H1 (cell line): ENCODE measurements around the gene IST1. TPM values are rescaled to one million over a fixed set of nuclear protein-coding genes. Genes with fewer than 3 reads are reported as not detected.
A peak's percentile ranks its signal among the peaks of the same experiment; 100 is the strongest.

ENCODE experiments used
- CHD7 ChIP-seq: fragments of 300-600 bp; sonication (generic); IDR thresholded peaks from 2 replicates; pipeline ENCODE4 v1.7.1; 2012; ENCODE audit warnings: low read length, moderate library complexity, mild to moderate bottlenecking, inconsistent platforms; ENCODE audit not compliant: insufficient replicate concordance
- CREB1 ChIP-seq: IDR thresholded peaks from 2 replicates; pipeline ENCODE4 v1.6.1; 2012; ENCODE audit warnings: inconsistent platforms
- GABPA ChIP-seq: IDR thresholded peaks from 2 replicates; pipeline ENCODE4 v1.6.1; 2011; ENCODE audit warnings: mild to moderate bottlenecking, low read length, moderate library complexity, borderline replicate concordance; ENCODE audit not compliant: insufficient read depth
- MAFK ChIP-seq: IDR thresholded peaks from 2 replicates; pipeline ENCODE4 v1.6.1; 2012; ENCODE audit warnings: low read depth, mild to moderate bottlenecking, improper control_type of control experiment, low read length
- RAD21 ChIP-seq, 2 experiments: IDR thresholded peaks in 1 of 2; conservative IDR thresholded peaks in 1 of 2; 2 replicates each; pipeline ENCODE4 v1.6.1; 2011; ENCODE audit warnings: low read depth in 2 of 2, low read length in 2 of 2, improper control_type of control experiment in 1 of 2, inconsistent platforms in 1 of 2, mild to moderate bottlenecking in 1 of 2, moderate library complexity in 1 of 2
- SP2 ChIP-seq: IDR thresholded peaks from 2 replicates; pipeline ENCODE4 v1.6.1; 2012; ENCODE audit warnings: mild to moderate bottlenecking, low read length, inconsistent platforms
- polyA plus RNA-seq, 7 experiments: library from polyadenylated mRNA; depleted of rRNA in 3 of 7; stranded (reverse) in 5 of 7; unstranded in 2 of 7; fragments of >200 nt in 5 of 7; fragments of 200-250 nt in 2 of 7; gene quantifications; 1 replicate in 5 of 7; 2 replicates in 1 of 7; 4 replicates in 1 of 7; pipeline versions ENCODE4 v1.2.1 to v1.2.3, GENCODE V29; 2011 to 2013; ENCODE audit warnings: missing spikeins in 2 of 7, mixed read lengths in 2 of 7
- total RNA-seq: library from RNA; stranded (reverse); fragmentation: NEBNext Ultra II Directional; extraction: Animal tissue kit (Norgen Biotek cat#: 25700); gene quantifications from 2 replicates; pipeline ENCODE4 v1.2.1, GENCODE V29; 2021
- TF ChIP-seq, protein P1 (sequence below), 3 experiments: IDR thresholded peaks; 1 replicate in 2 of 3; 2 replicates in 1 of 3; pipeline versions ENCODE4 v1.5.1 to v1.6.1; 2011; ENCODE audit warnings: low read length in 3 of 3, mild to moderate bottlenecking in 3 of 3, inconsistent platforms in 2 of 3, low read depth in 1 of 3, moderate library complexity in 1 of 3; ENCODE audit not compliant: insufficient read depth in 1 of 3; ENCODE audit errors: control extremely low read depth in 1 of 3

The IST1 gene
- total and polyA plus RNA-seq, 2 of the 8 experiments (the other 6 are each of a cell fraction or from before 2014, with no cell fraction given) = 190 to 248 TPM

GRCh38 chr16:71883849-71884638 lies 11.3 kb upstream of the IST1 start, which contains the start of gene ZNF821 (continued):
- TF ChIP-seq CHD7 (no peak), SP2 (no peak), CREB1 (no peak), MAFK (no peak), RAD21 (IDR thresholded peaks at IDR 0.05 in 1 of 2, conservative IDR thresholded peaks at IDR 0.05 in 1 of 2; ENCODE audit: low read depth in 2 of 2, low read length in 2 of 2) (peak in 1 of 2 experiments; percentile 41; a peak in 2 of 4 replicates), GABPA (no peak)
- TF ChIP-seq, protein P1, sequence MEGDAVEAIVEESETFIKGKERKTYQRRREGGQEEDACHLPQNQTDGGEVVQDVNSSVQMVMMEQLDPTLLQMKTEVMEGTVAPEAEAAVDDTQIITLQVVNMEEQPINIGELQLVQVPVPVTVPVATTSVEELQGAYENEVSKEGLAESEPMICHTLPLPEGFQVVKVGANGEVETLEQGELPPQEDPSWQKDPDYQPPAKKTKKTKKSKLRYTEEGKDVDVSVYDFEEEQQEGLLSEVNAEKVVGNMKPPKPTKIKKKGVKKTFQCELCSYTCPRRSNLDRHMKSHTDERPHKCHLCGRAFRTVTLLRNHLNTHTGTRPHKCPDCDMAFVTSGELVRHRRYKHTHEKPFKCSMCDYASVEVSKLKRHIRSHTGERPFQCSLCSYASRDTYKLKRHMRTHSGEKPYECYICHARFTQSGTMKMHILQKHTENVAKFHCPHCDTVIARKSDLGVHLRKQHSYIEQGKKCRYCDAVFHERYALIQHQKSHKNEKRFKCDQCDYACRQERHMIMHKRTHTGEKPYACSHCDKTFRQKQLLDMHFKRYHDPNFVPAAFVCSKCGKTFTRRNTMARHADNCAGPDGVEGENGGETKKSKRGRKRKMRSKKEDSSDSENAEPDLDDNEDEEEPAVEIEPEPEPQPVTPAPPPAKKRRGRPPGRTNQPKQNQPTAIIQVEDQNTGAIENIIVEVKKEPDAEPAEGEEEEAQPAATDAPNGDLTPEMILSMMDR (IDR thresholded peaks at IDR 0.05; ENCODE audit: control extremely low read depth in 1 of 3, insufficient read depth in 1 of 3, low read depth in 1 of 3, low read length in 3 of 3) = peak in 2 of 3 experiments; percentile 29 to 47; a peak in 2 of 4 replicates
